ENCODE measurements around the gene ITK. TPM values are rescaled to one million over a fixed set of nuclear protein-coding genes. Genes with fewer than 3 reads are reported as not detected.

The ITK gene
- total RNA-seq, 1 donor from 2014 or later = 0.36 TPM

DNA sequence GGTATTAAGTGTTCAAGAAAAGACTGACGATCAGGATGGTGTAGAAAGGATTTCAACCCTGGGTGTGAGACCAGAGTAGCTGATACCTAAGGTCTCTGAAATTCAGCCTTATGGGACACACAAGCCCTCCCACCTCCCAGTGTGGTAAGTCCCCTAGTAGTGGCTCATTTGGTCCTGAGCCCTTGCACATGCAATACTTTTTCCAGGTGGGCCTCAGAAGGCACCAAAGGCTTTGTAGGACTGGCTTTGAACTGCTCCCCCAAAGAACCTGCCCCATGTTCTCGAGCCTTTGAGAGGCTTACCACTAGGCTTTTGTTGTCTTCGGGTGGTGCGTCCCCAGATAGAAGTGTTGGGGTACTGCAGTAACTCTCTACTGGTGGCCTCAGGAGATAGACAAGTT, 15.4 kb upstream of the ITK start:
- H3K36me3 ChIP-seq = no peaks in the 10 kb centered on the region
- H3K9me3 ChIP-seq (replicated peaks) = no peaks in the 10 kb centered on the region
- DNase-seq = no peak
- no peaks in the 10 kb centered on the region for H3K4me1 ChIP-seq
- H3K27me3 ChIP-seq (ENCODE audit: low read depth) = peaks cover 71% of the 10 kb centered on the region
- TF ChIP-seq, protein P1, sequence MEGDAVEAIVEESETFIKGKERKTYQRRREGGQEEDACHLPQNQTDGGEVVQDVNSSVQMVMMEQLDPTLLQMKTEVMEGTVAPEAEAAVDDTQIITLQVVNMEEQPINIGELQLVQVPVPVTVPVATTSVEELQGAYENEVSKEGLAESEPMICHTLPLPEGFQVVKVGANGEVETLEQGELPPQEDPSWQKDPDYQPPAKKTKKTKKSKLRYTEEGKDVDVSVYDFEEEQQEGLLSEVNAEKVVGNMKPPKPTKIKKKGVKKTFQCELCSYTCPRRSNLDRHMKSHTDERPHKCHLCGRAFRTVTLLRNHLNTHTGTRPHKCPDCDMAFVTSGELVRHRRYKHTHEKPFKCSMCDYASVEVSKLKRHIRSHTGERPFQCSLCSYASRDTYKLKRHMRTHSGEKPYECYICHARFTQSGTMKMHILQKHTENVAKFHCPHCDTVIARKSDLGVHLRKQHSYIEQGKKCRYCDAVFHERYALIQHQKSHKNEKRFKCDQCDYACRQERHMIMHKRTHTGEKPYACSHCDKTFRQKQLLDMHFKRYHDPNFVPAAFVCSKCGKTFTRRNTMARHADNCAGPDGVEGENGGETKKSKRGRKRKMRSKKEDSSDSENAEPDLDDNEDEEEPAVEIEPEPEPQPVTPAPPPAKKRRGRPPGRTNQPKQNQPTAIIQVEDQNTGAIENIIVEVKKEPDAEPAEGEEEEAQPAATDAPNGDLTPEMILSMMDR (IDR thresholded peaks at IDR 0.05; ENCODE audit: borderline replicate concordance) = no peak
- H3K27ac ChIP-seq (replicated peaks) = no peak overlapping the region
- H3K4me3 ChIP-seq = no peak overlapping the region
- intact Hi-C loops (cut with micrococcal nuclease) = no loop called here

DNA sequence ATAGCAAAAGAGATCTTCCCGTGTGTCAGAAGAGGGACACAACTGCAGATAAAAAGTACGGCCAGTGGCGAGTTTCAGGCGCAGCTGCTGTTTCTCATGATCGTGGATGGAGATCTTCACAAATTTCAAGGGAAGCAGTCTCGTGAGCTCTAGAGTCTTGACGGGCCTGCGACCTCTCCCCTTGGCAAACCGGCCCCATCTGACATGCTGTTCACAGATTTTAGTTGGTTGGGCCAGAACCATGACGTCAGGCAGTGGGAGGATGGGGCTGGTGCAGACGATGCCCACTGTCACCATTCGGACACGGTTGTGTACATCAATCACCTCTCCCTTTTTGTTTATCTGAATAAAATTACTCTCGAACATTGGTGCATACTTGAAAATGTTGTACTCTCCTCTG, 15.0 kb upstream of the ITK start:
- Histone ChIP-seq H3K4me1 (no peaks in the 10 kb centered on the region), H3K36me3 (no peaks in the 10 kb centered on the region), H3K4me3 (no peak overlapping the region), H3K27ac (replicated peaks) (no peak overlapping the region), H3K9me3 (replicated peaks) (no peaks in the 10 kb centered on the region), H3K27me3 (ENCODE audit: low read depth) (peaks cover 71% of the 10 kb centered on the region)
- TF ChIP-seq, protein P1 (IDR thresholded peaks at IDR 0.05; ENCODE audit: borderline replicate concordance) = no peak
- intact Hi-C loops (cut with micrococcal nuclease) = no loop called here
- no peak for DNase-seq

DNA sequence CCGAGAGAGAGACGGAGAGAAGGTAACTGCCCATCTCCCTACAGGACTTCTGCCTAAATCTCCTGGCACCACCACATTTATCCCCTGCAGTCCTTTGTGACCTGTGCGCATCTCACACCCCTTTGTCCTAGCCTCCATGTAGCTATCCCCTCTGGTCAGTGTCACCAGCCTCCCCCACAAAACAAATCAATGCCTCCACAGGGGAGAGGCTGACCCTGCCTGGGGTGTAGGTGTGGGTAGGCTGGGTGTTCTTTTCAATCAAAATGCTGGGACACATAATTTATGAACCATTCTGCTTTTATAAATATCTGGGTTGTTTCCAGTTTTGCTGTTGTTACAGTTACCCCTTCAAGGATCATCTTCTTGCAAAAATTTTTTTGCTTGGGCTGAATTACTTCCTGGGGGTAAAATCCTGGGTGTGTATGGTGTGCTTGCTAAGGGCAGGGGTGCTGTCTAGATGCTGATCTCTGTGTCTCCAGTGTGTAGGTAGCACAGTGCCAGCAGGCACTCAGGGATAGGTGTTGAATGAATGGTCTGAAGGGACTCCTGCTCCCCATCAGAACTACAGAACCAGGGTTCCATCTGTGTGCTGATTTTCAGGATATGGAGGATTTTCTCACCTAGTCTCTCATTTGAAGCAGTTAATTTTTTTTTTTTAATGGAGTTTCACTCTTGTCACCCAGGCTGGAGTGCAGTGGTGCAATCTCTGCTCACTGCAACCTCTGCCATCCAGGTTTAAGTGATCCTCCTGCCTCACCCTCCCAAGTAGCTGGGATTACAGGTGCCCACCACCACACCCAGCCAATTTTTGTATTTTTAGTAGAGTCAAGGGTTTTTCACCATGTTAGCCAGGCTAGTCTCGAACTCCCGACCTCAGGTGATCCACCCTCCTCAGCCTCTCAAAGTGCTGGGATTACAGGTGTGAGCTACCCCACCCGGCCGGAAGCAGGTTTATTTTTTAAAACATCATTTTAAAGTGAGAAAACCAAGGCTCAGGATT, 14.1 kb upstream of the ITK start, which contains the start of gene GARIN3:
GARIN3 (minus strand) TSS at position 51 of the 1,000 bp plus-strand sequence. CDS start 96 bp downstream, outside the sequence.
- Histone ChIP-seq H3K4me3 (no peak within 1 kb of the TSS), H3K4me1 (no peaks in the 10 kb centered on the region), H3K27me3 (ENCODE audit: low read depth) (peaks cover 70% of the 10 kb centered on the region), H3K27ac (replicated peaks) (no peak within 1 kb of the TSS), H3K9me3 (replicated peaks) (no peaks in the 10 kb centered on the region), H3K36me3 (no peaks in the 10 kb centered on the region)
- no peak for DNase-seq
- intact Hi-C loops (cut with micrococcal nuclease) = no loop called here
- TF ChIP-seq, protein P1 (IDR thresholded peaks at IDR 0.05; ENCODE audit: borderline replicate concordance) = no peak

DNA sequence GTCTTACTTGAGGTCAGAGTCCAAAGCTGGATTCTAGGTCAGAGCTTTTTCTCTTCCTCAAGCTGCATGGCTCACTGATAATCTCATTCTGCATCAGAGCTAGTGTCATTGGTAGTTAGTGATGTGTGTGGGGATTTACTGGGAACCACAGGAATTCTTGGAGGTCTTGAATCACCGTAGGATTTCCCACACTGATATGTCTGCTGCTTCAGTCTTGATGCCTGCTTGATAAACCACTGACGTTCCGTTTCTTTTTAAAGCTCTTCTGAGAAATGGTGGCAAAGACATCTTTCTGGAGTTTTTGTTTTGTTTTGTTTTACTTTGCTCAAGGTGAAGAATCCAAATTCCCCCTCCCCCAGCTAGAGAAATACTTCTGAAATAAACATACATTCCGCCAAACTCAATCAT, 13.4 kb upstream of the ITK start:
- intact Hi-C loops (cut with micrococcal nuclease) = no loop called here
- H3K9me3 ChIP-seq (replicated peaks) = no peaks in the 10 kb centered on the region
- TF ChIP-seq, protein P1 (IDR thresholded peaks at IDR 0.05; ENCODE audit: borderline replicate concordance) = no peak
- no peaks in the 10 kb centered on the region for H3K36me3 ChIP-seq
- no peaks in the 10 kb centered on the region for H3K4me1 ChIP-seq
- H3K4me3 ChIP-seq = no peak overlapping the region
- no peak for DNase-seq
- H3K27me3 ChIP-seq (ENCODE audit: low read depth) = peaks cover 64% of the 10 kb centered on the region
- H3K27ac ChIP-seq (replicated peaks) = no peak overlapping the region

DNA sequence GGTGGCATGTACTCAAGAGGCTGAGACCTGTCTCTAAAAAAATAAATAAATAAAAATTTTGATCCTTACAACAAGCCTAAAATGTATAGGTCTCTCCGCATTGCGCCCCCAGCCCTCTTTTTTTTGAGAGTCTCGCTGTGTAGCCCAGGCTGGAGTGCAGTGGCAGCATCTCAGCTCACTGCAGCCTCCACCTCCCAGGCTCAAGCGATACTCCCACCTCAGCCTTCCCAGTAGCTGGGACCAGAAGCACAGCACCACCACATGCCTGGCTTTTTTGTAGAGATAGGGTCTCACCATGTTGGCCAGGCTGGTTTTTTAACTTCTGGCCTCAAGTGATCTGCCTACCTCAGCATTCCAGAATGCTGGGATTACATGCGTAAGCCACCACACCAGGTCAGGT, 12.4 kb upstream of the ITK start:
- Histone ChIP-seq H3K27ac (replicated peaks) (no peak overlapping the region), H3K27me3 (ENCODE audit: low read depth) (peaks cover 54% of the 10 kb centered on the region), H3K36me3 (no peaks in the 10 kb centered on the region), H3K4me1 (no peaks in the 10 kb centered on the region), H3K4me3 (no peak overlapping the region), H3K9me3 (replicated peaks) (no peaks in the 10 kb centered on the region)
- intact Hi-C loops (cut with micrococcal nuclease) = no loop called here
- no peak for DNase-seq
- TF ChIP-seq, protein P1 (IDR thresholded peaks at IDR 0.05; ENCODE audit: borderline replicate concordance) = no peak

Data from left ventricle myocardium inferior (tissue), 1 donor.